AG08396 (cell line): Measurements from ENCODE around the gene NOS3.
"Not testable (repeated sequence)": the region's sequence is repeated elsewhere in the genome, so short reads cannot be mapped to it uniquely, and the experiment has no call there.

Experiments
- DNase-seq: peaks from one replicate; pipeline ENCODE4 v3.0.0; 2012; ENCODE audit warnings: low spot score, mixed read lengths

The NOS3 gene

DNA sequence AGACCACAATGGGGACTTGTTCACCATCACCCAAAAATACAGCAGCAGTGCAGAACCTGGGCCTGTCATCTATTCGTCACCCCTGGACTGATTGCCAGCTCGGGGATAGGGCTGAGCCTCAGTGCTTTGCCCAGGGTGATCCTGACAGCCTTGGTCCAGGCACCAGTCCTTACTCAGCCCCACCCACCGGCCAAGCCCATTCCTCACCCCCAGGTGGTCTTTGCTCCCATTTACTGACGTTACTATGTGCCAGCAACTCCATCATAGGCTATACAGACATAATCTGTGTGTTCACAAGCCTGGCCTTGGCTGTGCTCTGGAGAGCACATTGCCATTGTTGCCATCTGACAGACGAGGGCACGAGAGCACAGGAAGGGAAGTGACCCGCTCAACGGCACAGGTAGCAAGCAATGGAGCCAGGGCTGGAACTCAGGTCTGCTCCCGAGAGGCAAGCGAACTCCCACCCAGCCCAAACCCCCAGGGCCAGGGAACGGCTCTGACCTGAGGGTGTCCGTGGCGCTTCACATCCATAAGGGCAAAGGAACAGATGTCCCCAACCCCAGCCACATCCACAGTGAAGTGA, 26.6 kb downstream of the NOS3 start:
- DNase-seq = no peak

DNA sequence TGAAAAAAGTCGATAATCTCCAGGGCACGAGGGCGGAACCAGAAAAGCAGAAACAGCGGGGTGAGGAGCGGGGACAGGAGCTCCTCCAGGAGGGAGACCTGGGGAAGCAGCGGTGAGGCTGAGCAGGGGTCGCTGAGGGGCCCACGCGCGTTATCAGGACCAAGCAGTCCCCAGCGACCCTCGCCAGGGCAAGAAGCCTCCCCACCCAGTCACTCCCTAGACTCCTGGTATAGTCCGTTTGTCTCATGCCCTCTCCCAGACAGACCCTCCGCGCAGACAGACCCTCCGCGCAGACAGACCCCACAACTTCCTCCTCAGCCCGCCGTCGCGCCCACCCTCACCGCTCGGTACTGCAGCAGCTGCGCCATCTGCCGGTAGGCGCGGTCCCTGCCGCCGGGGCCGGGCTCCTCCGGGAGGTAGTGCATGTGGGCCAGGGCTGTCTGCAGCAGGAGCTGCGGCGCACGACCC, 27.2 kb downstream of the NOS3 start:
- peak; percentile 80 for DNase-seq

DNA sequence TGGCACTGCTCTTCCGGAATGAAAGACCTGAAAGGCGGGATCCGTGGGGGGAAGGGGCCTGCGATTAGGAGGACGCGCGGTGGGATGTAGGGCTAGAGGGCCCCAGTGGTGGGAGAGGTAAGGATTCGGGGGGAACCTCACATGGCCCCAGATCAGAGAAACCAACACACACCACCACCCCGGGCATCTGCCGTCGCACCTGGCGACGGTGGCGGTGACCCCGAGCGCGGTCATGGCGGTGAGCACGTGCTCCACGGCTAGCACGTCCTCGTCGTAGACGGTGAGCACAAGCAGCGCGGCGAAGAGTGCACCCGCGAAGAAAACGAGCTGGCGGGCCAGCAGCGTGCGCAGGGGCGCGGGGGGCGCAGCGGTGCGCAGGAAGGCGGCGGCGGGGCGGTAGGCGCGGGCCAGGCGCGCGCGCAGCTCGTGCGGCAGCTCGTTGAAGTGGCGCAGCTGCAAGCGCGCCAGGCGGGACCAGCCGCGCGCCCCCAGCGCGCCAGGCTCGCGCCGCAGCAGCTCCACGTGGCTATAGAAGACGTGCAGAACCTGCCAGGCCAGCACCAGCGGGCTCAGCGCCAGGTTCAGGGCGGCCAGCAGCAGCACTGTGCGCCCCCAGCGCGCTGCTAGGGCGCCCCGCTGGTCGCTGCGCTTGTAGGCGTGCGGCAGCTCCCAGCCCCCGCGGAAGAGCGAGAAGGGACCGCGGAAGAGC, 27.8 kb downstream of the NOS3 start:
- DNase-seq = no peak

DNA sequence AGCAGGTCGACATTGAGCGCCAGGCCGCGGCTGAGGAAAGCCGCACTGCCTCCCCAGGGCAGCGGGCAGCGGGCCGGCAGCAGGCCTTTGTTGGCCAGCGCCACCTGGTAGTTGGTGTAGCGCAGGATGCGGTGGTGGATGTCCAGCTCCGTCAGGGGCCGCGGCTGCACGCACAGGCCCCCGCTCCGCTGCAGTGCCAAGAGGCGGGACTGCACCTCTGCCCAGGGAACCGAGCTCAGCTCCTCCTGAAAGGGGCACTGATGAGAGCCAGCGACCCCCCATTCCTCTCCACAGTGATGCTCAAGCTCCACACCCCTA, 28.3 kb downstream of the NOS3 start:
- no peak for DNase-seq

DNA sequence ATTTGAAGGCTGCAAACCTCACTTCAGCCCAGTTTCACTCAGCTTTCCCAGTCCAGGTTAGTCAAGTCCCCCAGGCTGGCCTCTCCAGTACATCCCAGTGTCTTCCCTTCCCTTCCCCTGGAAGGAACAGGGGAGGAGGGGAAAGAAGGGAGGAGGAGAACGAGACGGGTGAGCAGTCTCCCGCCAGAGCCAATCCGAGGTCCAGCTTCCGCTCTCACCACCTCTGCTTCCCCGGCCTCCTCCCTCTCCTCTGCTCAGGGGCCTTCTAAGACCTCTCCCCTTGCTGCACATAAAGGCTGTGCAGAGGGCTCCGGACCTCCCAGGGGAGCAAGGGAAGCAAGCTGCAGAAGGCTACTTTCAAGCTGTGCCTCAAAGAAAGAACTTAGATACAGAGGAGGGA, 29.4 kb downstream of the NOS3 start:
- no peak for DNase-seq

DNA sequence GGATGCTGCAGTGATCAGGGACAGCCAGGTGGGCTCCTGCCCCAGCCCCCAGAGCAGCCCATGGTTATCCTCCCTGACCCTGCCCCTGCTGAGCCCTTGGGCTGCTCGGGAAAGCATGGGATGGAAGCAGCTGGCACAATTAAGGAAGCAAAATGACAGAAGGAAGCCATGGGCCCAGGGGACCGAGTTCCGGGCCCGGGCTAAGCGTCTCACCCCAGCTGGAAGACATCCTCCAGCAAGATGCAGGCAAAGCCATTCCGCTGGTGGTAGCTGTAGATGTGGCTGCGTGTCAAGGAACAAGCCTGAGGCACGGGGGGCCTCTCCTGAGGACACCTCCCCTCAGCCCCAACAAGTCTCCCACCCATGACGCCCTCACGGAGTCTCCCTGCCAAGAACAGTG, 32.4 kb downstream of the NOS3 start:
- no peak for DNase-seq

DNA sequence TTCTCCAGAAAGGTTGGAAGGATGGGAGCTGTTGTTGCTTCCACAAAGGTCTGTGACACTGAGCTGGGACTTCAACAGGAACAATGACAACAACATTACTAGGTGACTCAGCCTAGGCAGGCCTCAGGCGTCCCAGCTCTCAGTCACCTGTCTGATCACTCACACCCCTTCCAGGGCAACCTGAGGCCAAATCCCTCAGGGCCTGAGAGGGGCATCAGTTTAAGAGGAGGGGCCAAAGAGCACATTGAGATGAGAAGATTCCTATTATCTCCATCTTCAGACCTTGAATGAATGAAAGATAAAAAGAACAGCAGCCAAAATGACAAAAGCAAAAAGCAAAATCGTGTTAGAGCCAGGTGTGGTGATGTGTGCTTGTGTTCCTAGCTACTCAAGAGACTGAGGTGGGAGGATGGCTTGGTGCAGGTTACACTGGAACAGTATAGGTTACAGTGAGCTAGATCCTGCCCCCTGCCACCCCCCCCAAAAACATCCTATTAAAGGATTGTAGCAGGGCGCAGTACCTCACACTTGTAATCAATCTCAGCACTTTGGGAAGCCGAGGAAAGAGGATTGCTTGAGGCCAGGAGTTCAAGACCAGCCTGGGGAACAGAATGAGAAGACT, 33.7 kb downstream of the NOS3 start, which contains the start of gene ATG9B:
Gene ATG9B, minus strand, starts transcription at position 60 of the 622 bp plus-strand sequence. CDS start 71 bp downstream, outside the sequence.
- no peak for DNase-seq

DNA sequence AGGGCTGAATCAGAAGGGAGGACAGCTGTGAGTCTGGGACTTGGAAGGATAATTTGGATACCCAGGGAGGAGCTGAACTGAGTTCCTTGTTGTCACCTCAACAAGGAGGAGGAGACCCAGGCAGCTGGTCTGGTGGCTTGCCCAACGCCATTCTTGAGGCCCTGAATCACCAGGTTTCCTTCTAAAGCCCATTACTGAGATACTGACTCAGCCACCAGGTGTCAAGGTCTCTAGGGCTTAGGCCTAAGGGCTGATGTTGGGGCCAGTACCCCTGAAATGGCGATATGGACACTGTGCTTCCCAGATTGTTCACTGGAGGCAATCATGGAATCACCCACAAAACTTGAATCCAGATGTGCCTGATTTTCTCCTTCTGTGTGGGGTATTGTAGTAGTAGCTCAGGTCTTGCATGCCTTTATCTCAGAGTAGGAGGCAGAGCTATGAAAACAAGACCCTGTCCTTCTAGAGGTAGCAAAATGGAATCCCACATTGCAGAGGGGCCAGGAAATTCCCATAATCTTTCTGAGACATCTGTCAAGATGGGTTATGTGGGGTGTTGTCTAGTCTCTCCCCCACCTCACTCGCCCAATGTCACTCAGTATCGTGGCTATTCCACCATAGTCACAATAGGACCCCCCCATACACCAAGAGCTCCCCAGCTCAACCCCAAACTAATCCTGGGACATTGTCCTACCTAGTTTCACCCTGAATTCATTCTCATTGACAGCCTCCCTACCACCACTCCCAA, 35.3 kb downstream of the NOS3 start:
- no peak for DNase-seq

DNA sequence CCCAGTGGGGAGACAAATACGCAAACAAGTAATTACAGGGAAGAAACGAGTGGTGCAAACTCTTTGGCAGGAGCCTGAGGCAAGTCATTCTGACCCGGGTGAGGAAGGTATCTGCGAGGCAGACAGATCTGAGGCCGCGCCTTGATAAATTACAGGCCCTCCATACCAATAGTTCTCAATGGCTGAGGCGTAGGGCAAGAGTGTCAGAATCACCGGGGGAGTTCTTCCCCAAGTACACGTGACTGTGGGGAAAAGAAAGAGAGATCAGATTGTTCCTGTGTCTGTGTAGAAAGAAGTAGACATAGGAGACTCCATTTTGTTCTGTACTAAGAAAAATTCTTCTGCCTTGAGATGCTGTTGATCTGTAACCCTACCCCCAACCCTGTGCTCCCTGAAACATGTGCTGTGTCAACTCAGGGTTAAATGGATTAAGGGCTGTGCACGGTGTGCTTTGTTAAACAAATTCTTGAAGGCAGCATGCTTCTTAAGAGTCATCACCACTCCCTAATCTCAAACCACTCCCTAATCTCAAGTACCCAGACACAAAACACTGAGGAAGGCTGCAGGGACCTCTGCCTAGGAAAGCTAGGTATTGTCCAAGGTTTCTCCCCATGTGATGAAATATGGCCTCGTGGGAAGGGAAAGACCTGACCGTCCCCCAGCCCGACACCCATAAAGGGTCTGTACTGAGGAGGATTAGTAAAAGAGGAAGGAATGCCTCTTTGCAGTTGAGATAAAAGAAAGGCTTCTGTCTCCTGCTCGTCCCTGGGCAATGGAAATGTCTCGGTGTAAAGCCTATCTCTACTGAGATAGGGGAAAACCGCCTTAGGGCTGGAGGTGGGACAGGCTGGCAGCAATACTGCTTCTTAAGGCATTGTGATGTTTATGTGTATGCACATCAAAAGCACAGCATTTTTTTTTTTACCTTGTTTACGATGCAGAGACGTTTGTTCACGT, 36.2 kb downstream of the NOS3 start:
- DNase-seq = not testable (repeated sequence)

DNA sequence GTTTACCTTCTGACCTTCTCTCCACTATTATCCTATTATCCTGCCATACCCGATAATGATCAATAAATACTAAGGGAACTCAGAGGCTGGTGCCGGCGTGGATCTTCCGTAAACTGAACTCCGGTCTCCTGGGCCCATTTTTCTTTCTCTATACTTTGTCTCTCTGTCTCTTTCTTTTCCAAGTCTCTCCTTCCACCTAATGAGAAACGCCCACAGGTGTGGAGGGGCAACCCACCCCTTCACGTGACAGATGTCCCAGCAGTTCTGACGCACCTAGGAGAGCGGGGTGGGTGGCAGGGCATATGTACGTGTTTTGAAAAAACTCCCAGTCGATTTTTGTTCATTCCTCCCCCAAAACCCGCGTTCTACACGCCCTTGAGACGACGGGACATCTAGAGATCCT, 36.9 kb downstream of the NOS3 start:
- not testable (repeated sequence) for DNase-seq

DNA sequence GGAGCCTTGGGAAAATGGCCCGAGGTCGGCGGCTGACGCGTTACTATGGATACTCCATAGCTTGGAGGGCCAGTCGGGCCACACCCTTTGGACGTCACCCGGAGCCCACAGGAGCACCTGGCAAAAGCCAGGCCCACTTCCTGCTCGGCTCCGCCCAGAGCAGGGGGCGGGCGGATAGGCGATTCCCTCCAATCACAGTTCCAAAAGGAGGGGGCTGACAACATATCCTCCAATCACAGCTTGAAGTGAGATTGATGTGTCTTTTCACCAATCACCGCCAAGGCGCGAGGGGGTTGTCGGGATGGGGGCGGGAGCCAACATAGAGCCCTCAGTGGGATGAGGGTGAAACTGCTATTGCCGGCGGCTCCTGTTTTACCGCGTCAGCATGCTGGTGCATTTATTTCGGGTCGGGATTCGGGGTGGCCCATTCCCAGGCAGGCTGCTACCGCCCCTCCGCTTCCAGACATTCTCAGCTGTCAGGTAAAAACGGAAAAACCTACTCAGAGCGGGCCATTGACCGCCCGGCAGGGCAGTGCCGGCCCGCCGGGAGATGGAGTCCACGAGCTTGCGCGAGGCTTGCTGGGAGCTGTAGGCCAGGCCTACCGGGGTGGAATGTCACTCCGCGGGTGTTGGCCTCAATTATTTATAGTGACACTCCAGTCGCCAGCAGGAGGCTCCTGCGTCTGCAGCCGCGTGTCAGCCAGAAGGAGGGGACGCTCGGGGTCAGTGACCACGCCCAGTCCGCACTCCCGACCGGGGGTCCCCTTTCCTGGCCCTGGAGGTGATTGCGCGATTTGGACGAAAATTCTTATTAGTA, 37.5 kb downstream of the NOS3 start, which contains the start of gene ABCB8:
Gene ABCB8, plus strand, starts transcription at position 320 of the 817 bp plus-strand sequence. Its CDS starts 66 bp downstream, at position 386.
- peak; percentile 100 for DNase-seq

DNA sequence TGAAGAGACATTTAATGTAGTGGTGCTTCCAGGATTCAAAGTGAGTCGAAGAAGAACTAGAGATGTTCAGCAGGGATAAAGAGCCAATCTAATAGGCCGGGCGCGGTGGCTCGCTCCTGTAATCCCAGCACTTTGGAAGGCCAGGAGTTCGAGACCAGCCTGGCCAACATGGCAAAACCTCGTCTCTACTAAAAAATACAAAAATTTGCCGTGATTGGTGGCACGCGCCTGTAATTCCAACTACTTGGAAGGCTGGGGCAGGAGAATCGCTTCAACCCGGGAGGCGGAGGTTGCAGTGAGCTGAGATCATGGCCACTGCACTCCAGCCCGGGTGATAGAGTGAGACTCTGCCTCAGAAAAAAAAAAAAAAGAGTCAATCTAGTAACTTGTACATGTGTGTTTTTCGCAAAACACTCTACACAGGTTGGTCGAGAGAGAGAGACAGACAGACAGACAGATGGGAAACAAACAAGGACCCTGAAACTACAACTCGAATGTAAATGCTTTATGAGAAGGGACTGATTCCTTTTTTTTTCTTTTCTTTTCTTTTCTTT, 38.2 kb downstream of the NOS3 start:
- no peak for DNase-seq

DNA sequence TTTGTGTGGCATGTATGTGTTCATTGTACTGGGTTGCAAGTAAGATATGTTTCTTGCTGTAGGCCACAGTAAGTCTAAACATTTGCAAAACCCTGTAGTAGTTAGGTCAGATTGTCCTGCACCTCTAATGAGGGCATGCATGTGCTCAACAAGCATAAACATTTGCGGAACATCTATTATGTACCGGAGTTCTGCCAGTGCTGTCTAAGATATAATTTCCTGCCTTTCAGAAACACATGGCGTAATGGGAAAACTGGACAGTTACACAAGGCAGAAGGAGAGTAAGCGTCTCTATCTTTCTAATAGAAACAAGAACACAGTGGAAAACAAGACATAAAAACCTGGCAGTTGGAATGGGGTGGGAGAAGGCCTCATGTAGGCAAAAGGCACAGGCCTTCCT, 40.2 kb downstream of the NOS3 start:
- no peak for DNase-seq

DNA sequence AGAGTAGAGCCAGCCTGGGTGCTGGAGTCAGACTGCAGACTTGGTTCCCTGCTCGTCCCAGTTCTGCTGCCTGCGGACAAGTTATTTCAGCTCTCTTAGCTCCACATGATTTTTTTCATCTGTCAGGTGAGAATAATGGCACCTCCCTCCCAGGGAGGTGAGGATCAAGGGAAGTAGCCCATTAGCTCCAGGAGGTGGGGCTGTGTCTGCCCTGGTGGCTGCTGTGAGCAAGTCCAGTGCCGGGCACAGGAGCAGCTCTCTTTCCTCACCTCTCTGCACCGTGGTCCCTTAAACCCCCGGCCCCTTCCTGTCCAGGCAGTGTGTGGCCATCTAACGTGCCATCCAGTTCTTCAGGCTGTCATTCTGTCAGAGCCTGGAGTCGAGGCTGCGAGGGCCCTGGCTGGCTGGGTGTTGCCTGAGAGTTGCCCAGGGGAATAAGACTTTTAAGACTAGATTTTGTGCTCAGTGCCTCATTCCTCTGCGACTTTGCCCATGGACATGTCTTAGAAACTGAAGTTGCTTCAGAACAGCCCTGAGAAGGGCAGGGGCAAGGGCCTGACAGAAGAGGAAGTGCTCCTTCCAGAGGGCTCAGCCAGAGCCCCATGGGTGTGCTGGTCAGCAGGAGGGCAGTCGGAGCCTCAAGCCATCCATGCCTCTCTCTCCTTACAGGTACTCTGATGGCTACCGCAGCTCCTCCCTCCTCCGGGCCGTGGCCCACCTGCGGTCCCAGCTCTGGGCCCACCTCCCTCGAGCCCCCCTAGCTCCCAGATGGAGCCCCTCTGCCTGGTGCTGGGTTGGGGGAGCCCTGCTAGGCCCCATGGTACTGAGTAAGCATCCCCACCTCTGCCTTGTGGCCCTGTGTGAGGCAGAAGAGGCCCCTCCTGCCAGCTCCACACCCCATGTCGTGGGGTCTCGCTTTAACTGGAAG, 42.4 kb downstream of the NOS3 start:
- no peak for DNase-seq

DNA sequence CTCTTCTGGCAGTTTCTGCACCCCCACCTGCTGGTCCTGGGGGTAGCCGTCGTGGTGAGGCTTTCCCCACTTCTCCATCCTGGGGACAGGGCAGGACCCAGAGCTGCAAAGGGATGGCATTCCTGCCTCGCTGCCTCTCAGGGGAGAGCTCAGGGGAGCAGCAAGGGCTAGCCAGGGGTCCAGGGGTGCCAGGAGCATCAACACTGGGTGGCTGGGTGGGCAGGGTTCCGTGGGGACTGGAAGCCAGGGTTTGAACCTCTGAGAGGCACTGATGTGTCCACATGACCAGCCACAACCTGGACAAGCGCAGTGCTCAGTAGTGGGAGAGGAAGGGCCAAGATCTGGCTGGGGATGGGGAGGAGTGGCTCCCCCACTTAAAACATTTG, 43.0 kb downstream of the NOS3 start:
- no peak for DNase-seq

DNA sequence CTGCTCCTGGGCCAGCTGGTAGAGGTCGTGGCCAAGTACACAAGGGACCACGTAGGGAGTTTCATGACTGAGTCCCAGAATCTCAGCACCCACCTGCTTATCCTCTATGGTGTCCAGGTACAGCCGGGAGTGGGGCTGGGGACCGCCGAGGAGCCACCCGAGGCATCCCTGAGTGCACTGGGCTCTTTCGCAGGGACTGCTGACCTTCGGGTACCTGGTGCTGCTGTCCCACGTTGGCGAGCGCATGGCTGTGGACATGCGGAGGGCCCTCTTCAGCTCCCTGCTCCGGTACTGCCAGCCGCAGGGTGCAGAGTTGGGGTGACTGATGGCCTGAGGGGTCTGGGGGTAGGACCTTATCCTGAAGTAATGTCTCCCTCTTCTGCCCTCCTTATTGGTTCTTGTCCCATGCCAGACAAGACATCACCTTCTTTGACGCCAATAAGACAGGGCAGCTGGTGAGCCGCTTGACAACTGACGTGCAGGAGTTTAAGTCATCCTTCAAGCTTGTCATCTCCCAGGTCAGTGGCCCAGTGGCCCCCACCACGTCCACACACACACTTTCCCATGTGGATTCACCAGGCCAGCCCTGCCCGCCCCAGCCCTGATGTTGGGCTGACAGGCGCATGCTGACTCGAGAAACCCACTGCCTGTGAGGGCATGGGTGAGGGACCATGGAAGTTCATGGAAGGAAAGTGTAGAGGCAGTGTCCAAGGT, 43.7 kb downstream of the NOS3 start:
- DNase-seq = no peak

DNA sequence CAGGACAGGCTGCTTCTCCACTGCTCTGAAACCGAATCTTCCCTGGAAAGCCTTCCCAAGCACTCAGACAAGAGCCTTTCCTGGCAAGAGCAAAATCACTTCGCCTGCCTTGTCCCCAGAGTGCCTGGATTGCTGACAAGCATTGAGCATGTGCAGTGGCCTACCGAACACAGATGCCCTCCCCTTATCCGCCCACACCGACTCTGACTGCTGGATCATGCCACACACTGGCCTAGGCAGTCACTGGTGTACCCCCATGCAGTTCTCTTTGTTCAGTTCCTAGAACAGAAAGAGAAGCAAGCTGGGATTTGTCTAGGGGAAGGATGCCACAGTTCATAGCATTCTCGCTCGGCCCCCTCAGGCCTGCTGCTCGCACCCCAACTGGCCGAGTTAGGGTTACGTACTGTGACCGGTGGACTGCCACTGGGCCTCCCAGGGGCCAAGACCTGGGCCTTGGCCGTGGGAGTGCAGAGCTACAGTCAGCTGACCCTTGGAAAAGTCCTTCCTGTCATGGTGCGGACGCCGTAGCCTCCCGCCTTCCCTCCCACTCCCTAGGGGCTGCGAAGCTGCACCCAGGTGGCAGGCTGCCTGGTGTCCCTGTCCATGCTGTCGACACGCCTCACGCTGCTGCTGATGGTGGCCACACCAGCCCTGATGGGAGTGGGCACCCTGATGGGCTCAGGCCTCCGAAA, 44.4 kb downstream of the NOS3 start:
- no peak for DNase-seq

DNA sequence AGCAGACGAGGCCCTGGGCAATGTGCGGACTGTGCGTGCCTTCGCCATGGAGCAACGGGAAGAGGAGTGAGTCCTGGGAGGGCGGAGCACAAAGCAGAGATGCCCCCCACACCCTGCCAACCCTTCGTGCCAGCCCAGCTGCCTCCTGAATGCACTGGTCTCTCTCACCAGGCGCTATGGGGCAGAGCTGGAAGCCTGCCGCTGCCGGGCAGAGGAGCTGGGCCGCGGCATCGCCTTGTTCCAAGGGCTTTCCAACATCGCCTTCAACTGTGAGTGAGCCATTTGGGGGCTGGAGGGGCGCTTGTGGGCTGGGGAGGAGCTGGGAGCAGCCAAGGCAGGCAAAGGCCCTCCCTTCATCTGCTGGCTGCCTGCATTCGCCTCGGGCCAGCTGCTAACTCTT, 45.1 kb downstream of the NOS3 start:
- DNase-seq = no peak
